Astrocyte (in vitro differentiated cells and primary cell): ENCODE measurements around the gene ANO2. TPM values are rescaled to one million over a fixed set of nuclear protein-coding genes. Genes with fewer than 3 reads are reported as not detected.

ENCODE experiments used
- DNase-seq: peaks from one replicate; pipeline ENCODE4 v3.0.0-alpha.2; 2010; ENCODE audit warnings: low read depth
- FAIRE-seq: peaks from 2 replicates; lab custom pipeline; 2011; peaks lifted over from hg19 to GRCh38; lab: Jason Lieb, UNC
- H2AFZ ChIP-seq: 2 replicates; pipeline ENCODE4 v1.6.0; 2012; ENCODE audit warnings: low read depth, low read length, inconsistent platforms
- H3K27ac ChIP-seq: 2 replicates; pipeline ENCODE4 v1.5.1; 2011; ENCODE audit warnings: low read depth, low read length, inconsistent platforms
- H3K27me3 ChIP-seq: 2 replicates; pipeline ENCODE4 v1.6.0; 2011; ENCODE audit warnings: low read length, inconsistent platforms; ENCODE audit not compliant: insufficient read depth
- H3K36me3 ChIP-seq: 2 replicates; pipeline ENCODE4 v1.5.1; 2011; ENCODE audit warnings: low read length, inconsistent platforms; ENCODE audit not compliant: insufficient read depth
- H3K4me1 ChIP-seq: 2 replicates; pipeline ENCODE4 v1.5.1; 2011; ENCODE audit warnings: low read length, inconsistent platforms; ENCODE audit not compliant: insufficient read depth
- H3K4me2 ChIP-seq: 2 replicates; pipeline ENCODE4 v1.6.0; 2012; ENCODE audit warnings: low read length, inconsistent platforms
- H3K4me3 ChIP-seq: 2 replicates; pipeline ENCODE4 v1.5.1; 2011; ENCODE audit warnings: low read depth, mild to moderate bottlenecking, low read length, inconsistent platforms; ENCODE audit not compliant: insufficient read depth
- H3K79me2 ChIP-seq: 2 replicates; pipeline ENCODE4 v1.6.0; 2012; ENCODE audit warnings: mild to moderate bottlenecking, low read length, inconsistent platforms; ENCODE audit not compliant: insufficient read depth
- H3K9ac ChIP-seq: 2 replicates; pipeline ENCODE4 v1.6.0; 2012; ENCODE audit warnings: mild to moderate bottlenecking, low read length, inconsistent platforms
- H3K9me3 ChIP-seq: 2 replicates; pipeline ENCODE4 v1.5.1; 2012; ENCODE audit warnings: low read depth, mild to moderate bottlenecking, low read length, inconsistent platforms; ENCODE audit not compliant: insufficient read depth
- H4K20me1 ChIP-seq: 2 replicates; pipeline ENCODE4 v1.6.0; 2012; ENCODE audit warnings: low read length, inconsistent platforms; ENCODE audit not compliant: insufficient read depth
- H3K27ac Mint-ChIP-seq: one replicate; pipeline ENCODE4 v1.8.0; 2021; ENCODE audit warnings: mild to moderate bottlenecking, mixed read lengths; ENCODE audit not compliant: unreplicated experiment
- H3K27me3 Mint-ChIP-seq: one replicate; pipeline ENCODE4 v1.8.0; 2021; ENCODE audit warnings: low read depth, mixed read lengths; ENCODE audit not compliant: unreplicated experiment
- H3K36me3 Mint-ChIP-seq: one replicate; pipeline ENCODE4 v1.8.0; 2021; ENCODE audit warnings: low read depth, mixed read lengths; ENCODE audit not compliant: unreplicated experiment
- H3K4me1 Mint-ChIP-seq: one replicate; pipeline ENCODE4 v1.8.0; 2021; ENCODE audit warnings: low read depth, mixed read lengths; ENCODE audit not compliant: unreplicated experiment
- H3K4me3 Mint-ChIP-seq: one replicate; pipeline ENCODE4 v1.8.0; 2021; ENCODE audit warnings: mild to moderate bottlenecking, moderate library complexity, mixed read lengths; ENCODE audit not compliant: unreplicated experiment
- H3K9me3 Mint-ChIP-seq: one replicate; pipeline ENCODE4 v1.8.0; 2021; ENCODE audit warnings: mild to moderate bottlenecking, mixed read lengths; ENCODE audit not compliant: unreplicated experiment
- CTCF ChIP-seq: IDR thresholded peaks from 2 replicates; pipeline ENCODE4 v1.5.1; 2011; ENCODE audit warnings: low read depth, mild to moderate bottlenecking, inconsistent platforms, low read length, moderate library complexity; ENCODE audit not compliant: insufficient read depth
- EZH2 ChIP-seq: IDR thresholded peaks from 2 replicates; pipeline ENCODE4 v1.6.1; 2012; ENCODE audit warnings: mild to moderate bottlenecking, low read length, inconsistent platforms; ENCODE audit not compliant: insufficient read depth
- total RNA-seq: library from RNA; stranded (reverse); gene quantifications from 2 replicates; pipeline ENCODE4 v1.2.1, GENCODE V29; 2021

The ANO2 gene
- total RNA-seq, 1 donor from 2014 or later, result 0.93 TPM

- H2AFZ ChIP-seq, result no peak overlapping the region
- no peaks in the 10 kb centered on the region for H3K9me3 ChIP-seq
- H3K4me1 Mint-ChIP-seq, result peaks cover 4% of the 10 kb centered on the region
- no peaks in the 10 kb centered on the region for H3K4me1 ChIP-seq
- H3K27me3 ChIP-seq, result no peaks in the 10 kb centered on the region
- H3K27me3 Mint-ChIP-seq, result peaks cover 14% of the 10 kb centered on the region
- no peak overlapping the region for H3K4me3 ChIP-seq
- DNase-seq (no peak), FAIRE-seq (no peak)
- no peak overlapping the region for H3K9ac ChIP-seq
- no peaks in the 10 kb centered on the region for H4K20me1 ChIP-seq
- H3K27ac Mint-ChIP-seq, result no peak overlapping the region
- TF ChIP-seq EZH2 (no peak), CTCF (no peak)
- no peaks in the 10 kb centered on the region for H3K36me3 ChIP-seq
- no peaks in the 10 kb centered on the region for H3K36me3 Mint-ChIP-seq
- H3K4me3 Mint-ChIP-seq, result no peak overlapping the region
- no peak overlapping the region for H3K27ac ChIP-seq
- H3K9me3 Mint-ChIP-seq, result no peaks in the 10 kb centered on the region
- no peaks in the 10 kb centered on the region for H3K79me2 ChIP-seq
- H3K4me2 ChIP-seq, result no peak overlapping the region
Observed at GRCh38 chr12:5643266-5643665, 301.8 kb downstream of the ANO2 start.

- no peak overlapping the region for H3K4me2 ChIP-seq
- FAIRE-seq, result no peak
- H3K36me3 Mint-ChIP-seq, result no peaks in the 10 kb centered on the region
- H3K27me3 Mint-ChIP-seq, result peaks cover 25% of the 10 kb centered on the region
- H3K9me3 Mint-ChIP-seq, result peaks cover 2% of the 10 kb centered on the region
- no peaks in the 10 kb centered on the region for H3K36me3 ChIP-seq
- H4K20me1 ChIP-seq, result no peaks in the 10 kb centered on the region
- H3K4me3 ChIP-seq, result no peak overlapping the region
- H3K27me3 ChIP-seq, result no peaks in the 10 kb centered on the region
- H3K27ac ChIP-seq, result no peak overlapping the region
- H3K4me1 Mint-ChIP-seq, result peaks cover 20% of the 10 kb centered on the region
- no peak overlapping the region for H3K27ac Mint-ChIP-seq
- DNase-seq, result no peak
- H2AFZ ChIP-seq, result no peak overlapping the region
- H3K9me3 ChIP-seq, result peaks cover 3% of the 10 kb centered on the region
- TF ChIP-seq EZH2 (no peak), CTCF (no peak)
- no peak overlapping the region for H3K9ac ChIP-seq
- H3K79me2 ChIP-seq, result no peaks in the 10 kb centered on the region
- H3K4me1 ChIP-seq, result no peaks in the 10 kb centered on the region
- H3K4me3 Mint-ChIP-seq, result no peak overlapping the region
Observed at GRCh38 chr12:5637698-5638097, 307.4 kb downstream of the ANO2 start.

GRCh38 chr12:5636907-5637306 lies 308.2 kb downstream of the ANO2 start:
- no peak overlapping the region for H3K4me3 Mint-ChIP-seq
- DNase-seq (no peak), FAIRE-seq (no peak)
- Histone ChIP-seq H3K27ac (no peak overlapping the region), H3K4me3 (no peak overlapping the region), H4K20me1 (no peaks in the 10 kb centered on the region), H3K9ac (no peak overlapping the region), H3K4me2 (no peak overlapping the region), H2AFZ (no peak overlapping the region), H3K27me3 (no peaks in the 10 kb centered on the region), H3K4me1 (no peaks in the 10 kb centered on the region), H3K79me2 (no peaks in the 10 kb centered on the region), H3K36me3 (no peaks in the 10 kb centered on the region), H3K9me3 (peaks cover 3% of the 10 kb centered on the region)
- H3K27me3 Mint-ChIP-seq, result peaks cover 23% of the 10 kb centered on the region
- no peaks in the 10 kb centered on the region for H3K36me3 Mint-ChIP-seq
- peaks cover 2% of the 10 kb centered on the region for H3K9me3 Mint-ChIP-seq
- H3K27ac Mint-ChIP-seq, result no peak overlapping the region
- TF ChIP-seq EZH2 (no peak), CTCF (no peak)
- H3K4me1 Mint-ChIP-seq, result peaks cover 20% of the 10 kb centered on the region
